Mesendoderm (in vitro differentiated cells): Measurements from ENCODE around the gene ADAMTS12.

Source experiments
- DNase-seq: peaks from one replicate; pipeline ENCODE4 v3.0.0; 2013
- H2AK5ac ChIP-seq: 2 replicates; pipeline ENCODE4 v1.6.1; 2013; ENCODE audit warnings: low read length, inconsistent platforms
- H2BK120ac ChIP-seq: 2 replicates; pipeline ENCODE4 v1.6.1; 2013; ENCODE audit warnings: low read depth, mild to moderate bottlenecking, low read length, moderate library complexity, mixed read lengths
- H2BK15ac ChIP-seq: replicated peaks from 2 replicates; pipeline ENCODE4 v1.6.1; 2013; ENCODE audit warnings: low read depth, mild to moderate bottlenecking, moderate library complexity
- H2BK5ac ChIP-seq: 2 replicates; pipeline ENCODE4 v1.6.1; 2013; ENCODE audit warnings: low read length, inconsistent platforms
- H3K18ac ChIP-seq: 2 replicates; pipeline ENCODE4 v1.6.1; 2013; ENCODE audit warnings: mild to moderate bottlenecking, low read length, mixed read lengths
- H3K23ac ChIP-seq: one replicate; pipeline ENCODE4 v1.6.1; 2013; ENCODE audit warnings: low read length
- H3K27ac ChIP-seq: 2 replicates; pipeline ENCODE4 v1.5.1; 2013; ENCODE audit warnings: low read depth, mild to moderate bottlenecking, inconsistent platforms, low read length, moderate library complexity
- H3K27me3 ChIP-seq: 2 replicates; pipeline ENCODE4 v1.6.1; 2013; ENCODE audit warnings: low read length, control low read depth, mild to moderate bottlenecking, inconsistent platforms; ENCODE audit not compliant: insufficient read depth, poor library complexity
- H3K36me3 ChIP-seq: 2 replicates; pipeline ENCODE4 v1.6.1; 2013; ENCODE audit warnings: low read length, inconsistent platforms; ENCODE audit not compliant: control insufficient read depth, insufficient read depth
- H3K4ac ChIP-seq: one replicate; pipeline ENCODE4 v1.6.1; 2013; ENCODE audit warnings: low read depth, mild to moderate bottlenecking, low read length, moderate library complexity
- H3K4me1 ChIP-seq: 2 replicates; pipeline ENCODE4 v1.6.1; 2013; ENCODE audit warnings: low read depth, low read length, inconsistent platforms; ENCODE audit not compliant: control insufficient read depth
- H3K4me2 ChIP-seq: 2 replicates; pipeline ENCODE4 v1.6.1; 2013; ENCODE audit warnings: low read length
- H3K4me3 ChIP-seq: 2 replicates; pipeline ENCODE4 v1.5.1; 2013; ENCODE audit warnings: mild to moderate bottlenecking, low read length
- H3K56ac ChIP-seq: one replicate; pipeline ENCODE4 v1.6.1; 2013; ENCODE audit warnings: low read length
- H3K79me1 ChIP-seq: 2 replicates; pipeline ENCODE4 v1.6.1; 2013; ENCODE audit warnings: low read length, inconsistent platforms
- H3K79me2 ChIP-seq: 2 replicates; pipeline ENCODE4 v1.6.1; 2013; ENCODE audit warnings: mild to moderate bottlenecking, low read length; ENCODE audit not compliant: control insufficient read depth, insufficient read depth
- H3K9ac ChIP-seq: 2 replicates; pipeline ENCODE4 v1.6.1; 2013; ENCODE audit warnings: low read length, inconsistent platforms
- H4K5ac ChIP-seq: one replicate; pipeline ENCODE4 v1.6.1; 2013; ENCODE audit warnings: low read length
- H4K8ac ChIP-seq: one replicate; pipeline ENCODE4 v1.6.1; 2013; ENCODE audit warnings: low read depth, mild to moderate bottlenecking, control low read depth, low read length, moderate library complexity
- WGBS: extraction: QIAGEN DNeasy Blood & Tissue Kit; methylation state at CpG from one replicate; pipeline ENCODE4 v1.1.7; 2013; ENCODE audit warnings: low lambda C conversion rate, missing lambda C conversion rate; ENCODE audit not compliant: insufficient coverage; ENCODE audit errors: extremely low coverage; 5-methylcytosine and 5-hydroxymethylcytosine counted together

The ADAMTS12 gene

DNA sequence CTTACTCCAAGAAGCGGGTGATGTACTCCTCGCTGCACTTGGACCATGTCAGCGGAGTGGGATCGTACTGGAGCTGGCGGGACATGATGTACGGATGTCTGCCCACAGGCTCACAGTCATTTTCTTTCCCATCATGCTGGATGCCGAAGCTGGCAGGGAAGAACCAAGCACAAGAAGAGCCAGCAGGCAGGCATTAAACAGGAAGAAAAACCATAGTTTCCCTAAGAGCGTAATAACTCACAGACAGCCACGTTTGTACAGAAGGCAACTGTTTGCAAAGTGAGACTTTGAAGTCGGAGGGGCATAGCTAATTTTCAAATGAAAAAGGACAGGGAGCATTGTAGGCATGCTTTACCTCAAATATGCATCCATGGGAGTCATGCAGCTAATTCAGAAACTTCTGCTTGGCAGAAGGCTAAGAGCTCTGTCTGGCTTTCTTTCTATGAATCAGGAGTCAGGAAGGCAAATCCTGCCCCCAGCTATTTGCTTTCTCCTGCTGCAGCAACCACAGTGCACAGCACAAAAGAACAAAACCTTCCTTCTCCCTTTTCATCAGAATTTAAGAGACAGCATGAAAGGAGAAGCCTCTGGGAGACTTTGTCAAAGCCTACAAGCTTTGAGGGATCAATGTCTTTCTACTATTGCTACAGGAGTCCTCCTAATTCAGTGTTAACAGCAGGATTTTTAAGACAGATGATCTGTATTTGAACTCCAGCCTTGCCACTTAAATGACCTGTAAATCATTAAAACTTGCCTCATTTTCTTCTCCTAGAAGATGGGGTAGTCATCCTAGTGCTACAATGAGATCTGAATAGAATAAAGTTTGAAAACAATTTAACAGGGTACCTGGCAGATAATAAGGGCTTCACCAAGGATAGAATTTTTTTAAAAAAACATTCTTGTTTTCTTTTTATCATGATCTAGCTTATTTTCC is 242.0 kb downstream of the ADAMTS12 start:
- Histone ChIP-seq H4K8ac (no peak overlapping the region), H3K79me2 (no peaks in the 10 kb centered on the region), H3K36me3 (no peaks in the 10 kb centered on the region), H3K23ac (no peak overlapping the region), H2AK5ac (no peak overlapping the region), H3K56ac (no peak overlapping the region), H3K18ac (no peak overlapping the region), H3K27ac (no peak overlapping the region), H4K5ac (no peak overlapping the region), H3K4ac (no peak overlapping the region), H3K4me1 (no peaks in the 10 kb centered on the region), H3K27me3 (no peaks in the 10 kb centered on the region), H2BK120ac (no peak overlapping the region), H3K4me2 (no peak overlapping the region), H3K79me1 (no peaks in the 10 kb centered on the region), H3K4me3 (no peak overlapping the region), H2BK15ac (no peak overlapping the region), H3K9ac (no peak overlapping the region), H2BK5ac (no peak overlapping the region)
- WGBS: no CpG with 5 or more reads among the region's 10 CpGs
- no peak for DNase-seq

DNA sequence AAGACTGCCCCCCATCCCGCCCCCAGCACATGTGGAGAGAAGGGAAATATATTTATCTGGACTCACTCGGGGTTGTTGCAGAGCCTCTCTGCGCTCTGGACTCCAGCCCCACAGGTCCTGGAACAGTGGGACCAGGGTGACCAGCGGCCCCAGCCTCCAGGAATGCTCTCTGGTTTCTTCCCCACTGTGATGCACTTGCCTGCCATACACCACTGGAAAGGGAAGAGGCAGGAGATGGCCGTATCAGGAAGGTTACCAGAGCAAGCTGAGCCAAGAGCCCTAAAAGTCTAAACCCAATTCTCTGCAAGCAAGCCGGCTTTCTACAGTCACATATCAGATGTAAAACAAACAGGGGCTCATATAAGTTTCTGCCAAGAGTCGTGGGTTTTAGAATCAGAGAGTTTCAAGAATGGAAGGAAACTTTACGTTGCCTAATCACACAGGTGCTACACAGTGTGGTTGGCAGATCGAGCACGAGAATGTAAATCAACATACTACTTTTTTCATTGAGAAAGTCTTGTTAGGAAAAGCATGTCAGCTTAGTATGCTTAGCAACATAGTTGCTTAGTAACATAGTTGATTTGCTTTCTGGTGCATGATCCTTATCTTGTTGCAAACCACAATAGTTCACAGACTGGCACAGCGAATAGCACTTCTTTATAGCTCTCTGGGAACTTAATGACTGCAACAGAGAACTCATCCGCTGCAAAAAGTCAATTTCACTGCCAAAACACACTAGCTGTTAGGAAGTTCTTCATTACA is 249.9 kb downstream of the ADAMTS12 start:
- Histone ChIP-seq H2BK15ac (no peak overlapping the region), H3K18ac (no peak overlapping the region), H2BK5ac (no peak overlapping the region), H3K27me3 (no peaks in the 10 kb centered on the region), H3K23ac (no peak overlapping the region), H3K79me2 (no peaks in the 10 kb centered on the region), H3K4me2 (no peak overlapping the region), H3K79me1 (no peaks in the 10 kb centered on the region), H3K36me3 (no peaks in the 10 kb centered on the region), H4K5ac (no peak overlapping the region), H2BK120ac (no peak overlapping the region), H3K4me3 (no peak overlapping the region), H3K27ac (no peak overlapping the region), H3K9ac (no peak overlapping the region), H3K4me1 (no peaks in the 10 kb centered on the region), H3K56ac (no peak overlapping the region), H3K4ac (no peak overlapping the region), H2AK5ac (no peak overlapping the region), H4K8ac (no peak overlapping the region)
- WGBS: no CpG with 5 or more reads among the region's 12 CpGs
- peak; percentile 51 for DNase-seq

DNA sequence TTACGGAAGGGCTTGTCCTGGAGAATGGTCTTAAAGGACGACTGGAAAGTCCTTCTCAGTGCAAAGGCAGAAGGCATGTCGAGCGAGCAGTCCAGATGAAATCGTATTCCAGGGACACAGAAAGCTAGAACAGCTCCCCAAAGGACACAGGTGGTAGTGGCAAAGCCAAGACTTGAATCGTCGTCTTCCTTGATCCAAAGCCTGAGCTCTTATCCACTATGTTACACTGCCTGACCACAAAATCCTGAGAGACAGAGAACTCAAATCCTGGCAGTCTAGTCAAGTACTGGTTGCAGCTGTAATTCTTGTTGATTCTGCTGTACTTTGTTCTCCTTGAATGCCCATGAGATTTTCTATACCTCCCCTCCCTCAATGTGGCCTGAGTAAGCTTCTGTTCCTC is 252.3 kb downstream of the ADAMTS12 start:
- H4K8ac ChIP-seq: no peak overlapping the region
- no peak overlapping the region for H3K4ac ChIP-seq
- no peaks in the 10 kb centered on the region for H3K79me1 ChIP-seq
- H3K9ac ChIP-seq: no peak overlapping the region
- H2BK15ac ChIP-seq: no peak overlapping the region
- no peak overlapping the region for H3K23ac ChIP-seq
- H3K4me2 ChIP-seq: no peak overlapping the region
- no peak overlapping the region for H3K18ac ChIP-seq
- DNase-seq: no peak
- no peak overlapping the region for H3K27ac ChIP-seq
- no peak overlapping the region for H3K4me3 ChIP-seq
- H3K4me1 ChIP-seq: no peaks in the 10 kb centered on the region
- H3K27me3 ChIP-seq: no peaks in the 10 kb centered on the region
- H3K79me2 ChIP-seq: no peaks in the 10 kb centered on the region
- no peak overlapping the region for H3K56ac ChIP-seq
- no peak overlapping the region for H2AK5ac ChIP-seq
- WGBS: no CpG with 5 or more reads among the region's 7 CpGs
- no peak overlapping the region for H2BK5ac ChIP-seq
- H3K36me3 ChIP-seq: no peaks in the 10 kb centered on the region
- no peak overlapping the region for H2BK120ac ChIP-seq
- H4K5ac ChIP-seq: no peak overlapping the region

DNA sequence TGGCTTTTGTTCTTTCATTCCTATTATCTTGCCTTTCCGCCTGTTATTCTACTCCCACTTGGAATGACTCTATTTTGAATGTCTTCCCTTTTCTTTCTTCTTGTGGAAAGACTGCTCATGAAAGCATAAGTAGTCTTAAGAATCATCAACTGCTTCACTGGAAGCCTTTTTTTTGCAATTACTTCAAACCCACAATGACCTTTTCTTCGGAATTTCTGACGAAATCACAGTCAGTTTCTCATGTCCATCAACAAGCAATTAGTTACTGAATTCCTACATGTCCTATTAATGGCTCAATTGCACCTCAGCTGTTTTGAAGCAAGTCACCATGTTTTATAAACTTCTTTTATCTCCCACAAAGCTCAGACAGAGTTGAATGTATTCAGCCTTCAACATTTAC is 254.8 kb downstream of the ADAMTS12 start:
- H3K4me1 ChIP-seq: no peaks in the 10 kb centered on the region
- H3K4me2 ChIP-seq: no peak overlapping the region
- no peaks in the 10 kb centered on the region for H3K36me3 ChIP-seq
- H2BK120ac ChIP-seq: no peak overlapping the region
- no peak overlapping the region for H3K4ac ChIP-seq
- H3K18ac ChIP-seq: no peak overlapping the region
- no peak overlapping the region for H2BK5ac ChIP-seq
- no peak overlapping the region for H3K56ac ChIP-seq
- H3K9ac ChIP-seq: no peak overlapping the region
- H3K79me1 ChIP-seq: no peaks in the 10 kb centered on the region
- no peak overlapping the region for H2BK15ac ChIP-seq
- H4K8ac ChIP-seq: no peak overlapping the region
- H3K4me3 ChIP-seq: no peak overlapping the region
- DNase-seq: no peak
- no peak overlapping the region for H2AK5ac ChIP-seq
- no peaks in the 10 kb centered on the region for H3K27me3 ChIP-seq
- H3K23ac ChIP-seq: no peak overlapping the region
- H4K5ac ChIP-seq: no peak overlapping the region
- H3K27ac ChIP-seq: no peak overlapping the region
- WGBS: no CpG with 5 or more reads among the region's 3 CpGs
- no peaks in the 10 kb centered on the region for H3K79me2 ChIP-seq

DNA sequence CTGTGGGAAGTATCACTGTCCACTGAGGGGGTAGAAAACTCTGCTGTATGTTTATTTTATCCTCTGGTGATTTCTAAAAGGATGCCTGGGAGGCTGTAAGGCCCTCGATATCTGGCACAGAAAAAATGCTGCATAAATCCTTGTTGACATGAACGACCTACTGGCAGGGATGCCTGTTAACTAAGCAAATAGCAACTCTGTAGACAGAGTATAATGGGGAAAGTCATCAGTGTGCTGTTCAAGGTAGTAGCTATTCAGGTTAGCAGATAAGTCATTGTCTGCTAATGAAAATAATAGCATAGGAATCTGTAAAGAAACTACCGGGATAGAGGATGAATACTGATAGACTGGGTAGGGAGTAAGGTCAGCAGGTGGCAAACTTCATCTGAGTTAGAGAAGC is 256.2 kb downstream of the ADAMTS12 start:
- no peak overlapping the region for H3K9ac ChIP-seq
- no peak for DNase-seq
- H3K36me3 ChIP-seq: no peaks in the 10 kb centered on the region
- H3K79me1 ChIP-seq: no peaks in the 10 kb centered on the region
- whole genome bisulfite sequencing: no CpG with 5 or more reads among the region's 3 CpGs
- H4K5ac ChIP-seq: no peak overlapping the region
- no peak overlapping the region for H3K4me3 ChIP-seq
- H3K56ac ChIP-seq: no peak overlapping the region
- no peaks in the 10 kb centered on the region for H3K79me2 ChIP-seq
- H3K23ac ChIP-seq: no peak overlapping the region
- no peak overlapping the region for H2BK120ac ChIP-seq
- H3K27ac ChIP-seq: no peak overlapping the region
- no peak overlapping the region for H4K8ac ChIP-seq
- no peak overlapping the region for H2AK5ac ChIP-seq
- H2BK5ac ChIP-seq: no peak overlapping the region
- H3K4me1 ChIP-seq: no peaks in the 10 kb centered on the region
- no peak overlapping the region for H3K4me2 ChIP-seq
- no peak overlapping the region for H3K18ac ChIP-seq
- no peak overlapping the region for H2BK15ac ChIP-seq
- no peak overlapping the region for H3K4ac ChIP-seq
- no peaks in the 10 kb centered on the region for H3K27me3 ChIP-seq
